ENCODE measurements around the gene PAPPA2.

GRCh38 chr1:176574756-176575155 lies 111.8 kb downstream of the PAPPA2 start:
- TF ChIP-seq SMC3 (conservative IDR thresholded peaks at IDR 0.05; ENCODE audit: insufficient read depth, low read depth, low read length) (no peak), ARHGAP35 (IDR thresholded peaks at IDR 0.05; ENCODE audit: partially characterized antibody) (no peak), ZNF133 (CRISPR knock-in tag; IDR thresholded peaks at IDR 0.05) (no peak), ZBTB40 (IDR thresholded peaks at IDR 0.05) (no peak), ZBTB40 (CRISPR knock-in tag; IDR thresholded peaks at IDR 0.05) (no peak), RREB1 (CRISPR knock-in tag; IDR thresholded peaks at IDR 0.05) (no peak), TBP (optimal IDR thresholded peaks at IDR 0.05; ENCODE audit: low read depth, low read length) (no peak), SIN3B (IDR thresholded peaks at IDR 0.05; ENCODE audit: low read depth) (no peak)
